H1 (cell line): ENCODE measurements around the gene SAE1. TPM values are rescaled to one million over a fixed set of nuclear protein-coding genes. Genes with fewer than 3 reads are reported as not detected.

Experiments
- CHD2 ChIP-seq: IDR thresholded peaks from 2 replicates; pipeline ENCODE4 v1.6.1; 2012; ENCODE audit warnings: low read length, improper control_type of control experiment
- CHD7 ChIP-seq: fragments of 300-600 bp; sonication (generic); IDR thresholded peaks from 2 replicates; pipeline ENCODE4 v1.7.1; 2012; ENCODE audit warnings: low read length, moderate library complexity, mild to moderate bottlenecking, inconsistent platforms; ENCODE audit not compliant: insufficient replicate concordance
- CTCF ChIP-seq, 3 experiments: IDR thresholded peaks; 1 replicate in 2 of 3; 2 replicates in 1 of 3; pipeline versions ENCODE4 v1.5.1 to v1.6.1; 2011; ENCODE audit warnings: low read length in 3 of 3, mild to moderate bottlenecking in 3 of 3, inconsistent platforms in 2 of 3, low read depth in 1 of 3, moderate library complexity in 1 of 3; ENCODE audit not compliant: insufficient read depth in 1 of 3; ENCODE audit errors: control extremely low read depth in 1 of 3
- E2F6 ChIP-seq: IDR thresholded peaks from 2 replicates; pipeline ENCODE4 v1.6.1; 2012; ENCODE audit warnings: inconsistent platforms
- SIN3A ChIP-seq, 2 experiments: IDR thresholded peaks in 1 of 2; conservative IDR thresholded peaks in 1 of 2; 2 replicates each; pipeline ENCODE4 v1.6.1; 2011 to 2012; ENCODE audit warnings: low read length in 2 of 2, improper control_type of control experiment in 1 of 2, low read depth in 1 of 2, mild to moderate bottlenecking in 1 of 2
- polyA plus RNA-seq, 7 experiments: library from polyadenylated mRNA; depleted of rRNA in 3 of 7; stranded (reverse) in 5 of 7; unstranded in 2 of 7; fragments of >200 nt in 5 of 7; fragments of 200-250 nt in 2 of 7; gene quantifications; 1 replicate in 5 of 7; 2 replicates in 1 of 7; 4 replicates in 1 of 7; pipeline versions ENCODE4 v1.2.1 to v1.2.3, GENCODE V29; 2011 to 2013; ENCODE audit warnings: missing spikeins in 2 of 7, mixed read lengths in 2 of 7
- total RNA-seq: library from RNA; stranded (reverse); fragmentation: NEBNext Ultra II Directional; extraction: Animal tissue kit (Norgen Biotek cat#: 25700); gene quantifications from 2 replicates; pipeline ENCODE4 v1.2.1, GENCODE V29; 2021

SAE1 gene
- total and polyA plus RNA-seq, 2 of the 8 experiments (the other 6 are each of a cell fraction or from before 2014, with no cell fraction given), result 213 to 268 TPM

- TF ChIP-seq CTCF (IDR thresholded peaks at IDR 0.05; ENCODE audit: control extremely low read depth in 1 of 3, insufficient read depth in 1 of 3, low read depth in 1 of 3, low read length in 3 of 3) (no peak), CHD2 (no peak), E2F6 (no peak; the same call in 1 of the 2 replicates), SIN3A (conservative IDR thresholded peaks at IDR 0.05 in 1 of 2, IDR thresholded peaks at IDR 0.05 in 1 of 2; ENCODE audit: low read depth in 1 of 2, low read length in 2 of 2) (no peak), CHD7 (no peak)
These were observed 18.3 kb upstream of the SAE1 start (continued) for GRCh38 chr19:47112166-47112996.
